ENCODE measurements around the gene MYO3A.

- TF ChIP-seq, protein P1, sequence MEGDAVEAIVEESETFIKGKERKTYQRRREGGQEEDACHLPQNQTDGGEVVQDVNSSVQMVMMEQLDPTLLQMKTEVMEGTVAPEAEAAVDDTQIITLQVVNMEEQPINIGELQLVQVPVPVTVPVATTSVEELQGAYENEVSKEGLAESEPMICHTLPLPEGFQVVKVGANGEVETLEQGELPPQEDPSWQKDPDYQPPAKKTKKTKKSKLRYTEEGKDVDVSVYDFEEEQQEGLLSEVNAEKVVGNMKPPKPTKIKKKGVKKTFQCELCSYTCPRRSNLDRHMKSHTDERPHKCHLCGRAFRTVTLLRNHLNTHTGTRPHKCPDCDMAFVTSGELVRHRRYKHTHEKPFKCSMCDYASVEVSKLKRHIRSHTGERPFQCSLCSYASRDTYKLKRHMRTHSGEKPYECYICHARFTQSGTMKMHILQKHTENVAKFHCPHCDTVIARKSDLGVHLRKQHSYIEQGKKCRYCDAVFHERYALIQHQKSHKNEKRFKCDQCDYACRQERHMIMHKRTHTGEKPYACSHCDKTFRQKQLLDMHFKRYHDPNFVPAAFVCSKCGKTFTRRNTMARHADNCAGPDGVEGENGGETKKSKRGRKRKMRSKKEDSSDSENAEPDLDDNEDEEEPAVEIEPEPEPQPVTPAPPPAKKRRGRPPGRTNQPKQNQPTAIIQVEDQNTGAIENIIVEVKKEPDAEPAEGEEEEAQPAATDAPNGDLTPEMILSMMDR (IDR thresholded peaks at IDR 0.05; ENCODE audit: low read depth, low read length) = no peak
- TF ChIP-seq POLR2A (IDR thresholded peaks at IDR 0.05; ENCODE audit: extremely low read depth, insufficient read length) = no peak
Observed at GRCh38 chr10:26029858-26030257, 95.8 kb downstream of the MYO3A start.
